ENCODE measurements around the gene CXCL13.

GRCh38 chr4:77625485-77625884 lies 19.9 kb downstream of the CXCL13 start:
- TF ChIP-seq EZH2 (IDR thresholded peaks at IDR 0.05; ENCODE audit: insufficient read depth, poor library complexity, severe bottlenecking), result no peak
- no peak for TF ChIP-seq EZH2phosphoT487 (IDR thresholded peaks at IDR 0.05; ENCODE audit: insufficient read depth, low read depth)
